Neural crest cell (in vitro differentiated cells): ENCODE measurements around the gene AMMECR1. TPM values are rescaled to one million over a fixed set of nuclear protein-coding genes. Genes with fewer than 3 reads are reported as not detected.

Experiments
- DNase-seq: peaks from one replicate; pipeline ENCODE4 v3.0.0; 2021; ENCODE audit warnings: low read depth, mixed read lengths, low spot score
- H3K27ac Mint-ChIP-seq: one replicate; pipeline ENCODE4 v1.8.0; 2021; ENCODE audit warnings: mild to moderate bottlenecking, mixed read lengths; ENCODE audit not compliant: unreplicated experiment
- H3K27me3 Mint-ChIP-seq: 2 replicates; pipeline ENCODE4 v1.8.0; 2021; ENCODE audit warnings: low read depth, mild to moderate bottlenecking, mixed read lengths
- H3K36me3 Mint-ChIP-seq: 2 replicates; pipeline ENCODE4 v1.8.0; 2021; ENCODE audit warnings: low read depth, mild to moderate bottlenecking, mixed read lengths
- H3K4me1 Mint-ChIP-seq: 2 replicates; pipeline ENCODE4 v1.8.0; 2021; ENCODE audit warnings: mixed read lengths
- H3K4me3 Mint-ChIP-seq: one replicate; pipeline ENCODE4 v1.8.0; 2021; ENCODE audit warnings: mild to moderate bottlenecking, mixed read lengths
- H3K9me3 Mint-ChIP-seq: 2 replicates; pipeline ENCODE4 v1.8.0; 2021; ENCODE audit warnings: mixed read lengths
- total RNA-seq: library from RNA; stranded (reverse); gene quantifications from 2 replicates; pipeline ENCODE4 v1.2.1, GENCODE V29; 2021
- TF ChIP-seq, protein P1 (sequence below): fragments of 200-600 bp; sonication (generic); conservative IDR thresholded peaks from 2 replicates; pipeline ENCODE4 v1.5.0; 2021; ENCODE audit warnings: antibody characterized with exemption, mild to moderate bottlenecking

AMMECR1 gene
- total RNA-seq, 1 donor from 2014 or later = 20.4 TPM

DNA sequence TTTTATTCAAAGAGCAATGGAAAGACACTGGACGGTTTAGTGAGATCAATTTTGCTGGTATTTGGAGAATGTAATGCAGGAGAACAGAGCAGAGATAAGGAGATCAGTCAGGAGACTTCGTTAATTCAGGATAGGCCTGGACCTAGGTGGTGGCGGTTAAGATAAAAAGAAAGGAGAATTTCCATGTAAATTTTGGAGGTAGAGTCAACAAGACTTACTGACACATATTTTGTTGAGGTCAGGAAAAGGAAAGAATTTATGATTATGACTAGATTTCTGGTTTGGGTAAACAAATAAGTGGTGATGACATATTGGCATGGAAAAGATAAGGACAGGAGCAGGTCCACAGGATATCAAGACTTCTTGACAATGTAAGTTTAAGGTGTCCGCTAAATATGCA is 8.8 kb upstream of the AMMECR1 start:
- no peak overlapping the region for H3K27ac Mint-ChIP-seq
- no peak for DNase-seq
- H3K27me3 Mint-ChIP-seq = peaks cover 8% of the 10 kb centered on the region
- TF ChIP-seq, protein P1, sequence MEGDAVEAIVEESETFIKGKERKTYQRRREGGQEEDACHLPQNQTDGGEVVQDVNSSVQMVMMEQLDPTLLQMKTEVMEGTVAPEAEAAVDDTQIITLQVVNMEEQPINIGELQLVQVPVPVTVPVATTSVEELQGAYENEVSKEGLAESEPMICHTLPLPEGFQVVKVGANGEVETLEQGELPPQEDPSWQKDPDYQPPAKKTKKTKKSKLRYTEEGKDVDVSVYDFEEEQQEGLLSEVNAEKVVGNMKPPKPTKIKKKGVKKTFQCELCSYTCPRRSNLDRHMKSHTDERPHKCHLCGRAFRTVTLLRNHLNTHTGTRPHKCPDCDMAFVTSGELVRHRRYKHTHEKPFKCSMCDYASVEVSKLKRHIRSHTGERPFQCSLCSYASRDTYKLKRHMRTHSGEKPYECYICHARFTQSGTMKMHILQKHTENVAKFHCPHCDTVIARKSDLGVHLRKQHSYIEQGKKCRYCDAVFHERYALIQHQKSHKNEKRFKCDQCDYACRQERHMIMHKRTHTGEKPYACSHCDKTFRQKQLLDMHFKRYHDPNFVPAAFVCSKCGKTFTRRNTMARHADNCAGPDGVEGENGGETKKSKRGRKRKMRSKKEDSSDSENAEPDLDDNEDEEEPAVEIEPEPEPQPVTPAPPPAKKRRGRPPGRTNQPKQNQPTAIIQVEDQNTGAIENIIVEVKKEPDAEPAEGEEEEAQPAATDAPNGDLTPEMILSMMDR = no peak
- H3K4me3 Mint-ChIP-seq = no peak overlapping the region
- H3K4me1 Mint-ChIP-seq = no peaks in the 10 kb centered on the region
- H3K36me3 Mint-ChIP-seq = no peaks in the 10 kb centered on the region
- no peaks in the 10 kb centered on the region for H3K9me3 Mint-ChIP-seq

DNA sequence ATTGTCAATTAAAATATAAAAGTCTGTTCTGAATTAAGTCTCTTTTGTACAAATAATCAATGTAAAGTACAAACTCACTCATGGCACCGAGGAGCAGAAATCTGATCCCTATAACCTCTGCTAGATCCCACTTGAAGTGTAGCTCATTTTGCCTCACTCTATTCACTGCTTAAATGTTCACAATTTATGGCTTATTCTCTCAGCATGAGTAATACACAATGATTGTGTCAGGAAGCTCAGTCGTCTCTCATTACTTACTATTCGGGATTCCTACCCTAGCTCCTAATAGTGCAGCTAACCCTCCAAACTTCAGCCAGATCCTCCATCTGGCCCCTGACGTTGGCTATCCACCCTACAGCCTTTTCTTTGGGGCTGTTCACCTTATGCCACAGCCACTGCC is 4.7 kb upstream of the AMMECR1 start:
- H3K4me3 Mint-ChIP-seq = no peak overlapping the region
- peaks cover 9% of the 10 kb centered on the region for H3K4me1 Mint-ChIP-seq
- DNase-seq = no peak
- H3K9me3 Mint-ChIP-seq = no peaks in the 10 kb centered on the region
- no peaks in the 10 kb centered on the region for H3K36me3 Mint-ChIP-seq
- peaks cover 38% of the 10 kb centered on the region for H3K27me3 Mint-ChIP-seq
- no peak overlapping the region for H3K27ac Mint-ChIP-seq
- TF ChIP-seq, protein P1 = no peak

DNA sequence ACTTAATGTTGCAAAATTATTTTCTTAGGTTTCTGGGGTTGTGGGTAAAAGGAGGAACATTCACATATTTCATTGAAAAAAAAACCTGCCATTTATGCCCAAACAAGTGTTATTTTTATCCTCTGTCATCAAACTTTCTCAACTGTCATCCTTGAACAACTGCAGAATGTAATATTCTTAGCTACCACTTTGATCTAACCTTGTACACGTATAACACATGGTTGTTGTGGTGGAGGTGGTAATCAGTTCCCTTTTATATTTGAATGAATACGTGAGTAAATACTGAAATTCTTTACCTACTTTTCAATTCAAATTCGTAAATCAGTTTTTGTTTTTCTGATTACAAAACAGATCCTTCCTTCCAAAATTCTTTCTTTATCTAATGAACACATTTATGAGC is 3.8 kb upstream of the AMMECR1 start:
- no peak overlapping the region for H3K4me3 Mint-ChIP-seq
- H3K27ac Mint-ChIP-seq = no peak overlapping the region
- no peaks in the 10 kb centered on the region for H3K36me3 Mint-ChIP-seq
- DNase-seq = no peak
- peaks cover 43% of the 10 kb centered on the region for H3K27me3 Mint-ChIP-seq
- H3K4me1 Mint-ChIP-seq = peaks cover 14% of the 10 kb centered on the region
- TF ChIP-seq, protein P1 = no peak
- H3K9me3 Mint-ChIP-seq = no peaks in the 10 kb centered on the region

DNA sequence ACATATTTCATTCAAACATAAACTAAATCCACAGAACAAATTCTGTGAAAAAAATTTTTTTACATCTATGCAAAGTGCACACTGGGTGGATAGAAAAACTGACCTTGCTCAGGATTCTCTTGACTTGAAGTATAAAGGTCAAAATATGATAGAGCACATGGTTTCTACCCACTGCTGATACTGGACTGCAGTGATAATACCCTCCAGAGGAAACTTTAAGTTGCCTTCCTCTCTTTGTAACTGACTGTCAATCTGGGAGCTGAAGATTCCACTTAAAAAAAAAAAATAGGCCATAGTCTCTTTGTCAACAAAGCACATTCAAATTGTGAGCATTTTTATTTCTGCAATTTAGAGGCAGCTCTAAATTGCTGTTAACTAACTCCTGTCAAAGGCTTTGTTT is 3.2 kb upstream of the AMMECR1 start:
- Mint-ChIP-seq H3K4me3 (no peak overlapping the region), H3K27ac (no peak overlapping the region), H3K36me3 (no peaks in the 10 kb centered on the region), H3K4me1 (peaks cover 20% of the 10 kb centered on the region), H3K9me3 (no peaks in the 10 kb centered on the region), H3K27me3 (peaks cover 43% of the 10 kb centered on the region)
- DNase-seq = no peak
- TF ChIP-seq, protein P1 = no peak

DNA sequence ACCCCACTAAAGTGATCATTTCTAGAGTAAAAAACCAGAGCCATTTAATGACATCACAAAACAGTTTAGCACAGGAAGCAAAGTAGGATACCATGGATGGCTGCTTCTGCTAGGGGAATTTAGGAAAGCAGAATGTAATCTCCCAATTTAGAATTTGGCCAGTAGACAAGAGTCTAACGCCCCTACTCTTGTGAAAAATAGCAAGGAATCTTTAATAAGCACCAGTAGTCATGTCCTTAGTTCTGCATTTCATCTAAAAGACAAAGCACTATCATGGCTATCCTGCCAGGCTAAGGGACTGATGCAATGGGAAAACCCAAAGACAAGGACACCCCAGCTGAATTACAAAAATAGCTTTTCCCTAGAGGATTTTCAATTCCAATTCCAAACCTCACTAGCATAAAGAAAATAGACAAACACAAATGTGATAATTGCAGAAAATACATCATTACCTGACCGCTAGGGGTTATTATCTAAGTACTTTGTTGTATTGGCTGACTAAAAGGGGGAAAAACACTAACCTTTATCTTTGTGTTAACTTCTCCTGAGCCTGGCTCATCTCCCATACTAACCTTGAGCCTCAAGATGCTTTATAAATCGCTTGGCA is 2.6 kb upstream of the AMMECR1 start:
- H3K9me3 Mint-ChIP-seq = no peaks in the 10 kb centered on the region
- TF ChIP-seq, protein P1 = no peak
- no peaks in the 10 kb centered on the region for H3K36me3 Mint-ChIP-seq
- H3K4me1 Mint-ChIP-seq = peaks cover 26% of the 10 kb centered on the region
- no peak overlapping the region for H3K27ac Mint-ChIP-seq
- H3K4me3 Mint-ChIP-seq = peak overlapping the region; percentile 31
- no peak for DNase-seq
- H3K27me3 Mint-ChIP-seq = peaks cover 43% of the 10 kb centered on the region

DNA sequence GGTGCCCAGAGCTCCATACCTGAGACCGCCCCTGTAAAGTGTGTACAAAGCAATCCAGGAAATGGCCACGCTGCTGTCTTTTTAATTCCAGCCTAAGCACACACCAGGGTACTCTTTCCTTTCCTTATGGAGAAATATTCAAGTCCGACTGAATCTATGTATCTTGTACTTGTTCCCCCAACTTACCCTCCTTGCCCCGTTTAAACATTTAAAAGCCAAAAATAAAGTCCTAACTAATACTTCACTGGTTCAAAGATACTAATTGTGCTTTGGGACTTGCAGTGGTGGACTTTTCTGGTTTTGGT is 731 bp upstream of the AMMECR1 start:
- Mint-ChIP-seq H3K27me3 (peaks cover 43% of the 10 kb centered on the region), H3K4me3 (peak overlapping the region; percentile 98)

More for the DNA sequence above, 731 bp upstream of the AMMECR1 start:
- Mint-ChIP-seq H3K4me1 (peaks cover 30% of the 10 kb centered on the region), H3K9me3 (no peaks in the 10 kb centered on the region), H3K27ac (peak overlapping the region; percentile 95), H3K36me3 (no peaks in the 10 kb centered on the region)
- TF ChIP-seq, protein P1 = no peak
- DNase-seq = no peak
